ENCODE data around the gene IRX2.

The IRX2 gene

GRCh38 chr5:2755681-2756171 lies 4.2 kb upstream of the IRX2 start:
- Histone ChIP-seq H3K4me3 (IDR thresholded peaks at IDR 0.05; ENCODE audit: insufficient read depth, low read depth, low read length) (no peak overlapping the region), H3K9ac (peak overlapping the region; percentile 56), H4K20me1 (ENCODE audit: insufficient read depth) (no peaks in the 10 kb centered on the region), H2AFZ (ENCODE audit: low read depth) (peak overlapping the region; percentile 45), H3K79me2 (ENCODE audit: insufficient read depth, low read depth) (no peaks in the 10 kb centered on the region), H3K4me2 (peak overlapping the region; percentile 25), H3K27me3 (ENCODE audit: insufficient read depth, low read depth) (no peaks in the 10 kb centered on the region), H3K36me3 (ENCODE audit: insufficient read depth) (no peaks in the 10 kb centered on the region), H3K27ac (peak overlapping the region; percentile 56), H3K4me1 (ENCODE audit: low read depth, poor library complexity, severe bottlenecking) (peaks cover 14% of the 10 kb centered on the region)
- TF ChIP-seq CTCF (conservative IDR thresholded peaks at IDR 0.05; ENCODE audit: low read depth, low read length): no peak

- TF ChIP-seq CTCF (conservative IDR thresholded peaks at IDR 0.05; ENCODE audit: low read depth, low read length): no peak
- Histone ChIP-seq H3K36me3 (ENCODE audit: insufficient read depth) (no peaks in the 10 kb centered on the region), H3K4me2 (peak overlapping the region; percentile 25), H4K20me1 (ENCODE audit: insufficient read depth) (no peaks in the 10 kb centered on the region), H3K79me2 (ENCODE audit: insufficient read depth, low read depth) (no peaks in the 10 kb centered on the region), H3K27ac (peak overlapping the region; percentile 56), H3K4me1 (ENCODE audit: low read depth, poor library complexity, severe bottlenecking) (peaks cover 8% of the 10 kb centered on the region), H3K4me3 (IDR thresholded peaks at IDR 0.05; ENCODE audit: insufficient read depth, low read depth, low read length) (no peak overlapping the region), H3K27me3 (ENCODE audit: insufficient read depth, low read depth) (no peaks in the 10 kb centered on the region), H2AFZ (ENCODE audit: low read depth) (peak overlapping the region; percentile 45; the same call in 1 of the 2 replicates), H3K9ac (peak overlapping the region; percentile 56)
Measured at GRCh38 chr5:2755076-2755680, 3.7 kb upstream of the IRX2 start.

GRCh38 chr5:2754581-2755075 lies 3.2 kb upstream of the IRX2 start:
- no peaks in the 10 kb centered on the region for H4K20me1 ChIP-seq (ENCODE audit: insufficient read depth)
- no peak for TF ChIP-seq CTCF (conservative IDR thresholded peaks at IDR 0.05; ENCODE audit: low read depth, low read length)
- H3K27me3 ChIP-seq (ENCODE audit: insufficient read depth, low read depth): no peaks in the 10 kb centered on the region
- H3K4me1 ChIP-seq (ENCODE audit: low read depth, poor library complexity, severe bottlenecking): peaks cover 3% of the 10 kb centered on the region
- H3K4me3 ChIP-seq (IDR thresholded peaks at IDR 0.05; ENCODE audit: insufficient read depth, low read depth, low read length): no peak overlapping the region
- no peak overlapping the region for H2AFZ ChIP-seq (ENCODE audit: low read depth)
- H3K27ac ChIP-seq: peak overlapping the region; percentile 56; the same call in 1 of the 2 replicates
- H3K4me2 ChIP-seq: no peak overlapping the region; the same call in 1 of the 2 replicates
- H3K9ac ChIP-seq: no peak overlapping the region
- no peaks in the 10 kb centered on the region for H3K36me3 ChIP-seq (ENCODE audit: insufficient read depth)
- no peaks in the 10 kb centered on the region for H3K79me2 ChIP-seq (ENCODE audit: insufficient read depth, low read depth)

- H4K20me1 ChIP-seq (ENCODE audit: insufficient read depth): no peaks in the 10 kb centered on the region
- H3K79me2 ChIP-seq (ENCODE audit: insufficient read depth, low read depth): no peaks in the 10 kb centered on the region
- no peak overlapping the region for H2AFZ ChIP-seq (ENCODE audit: low read depth)
- H3K9ac ChIP-seq: no peak overlapping the region
- H3K27me3 ChIP-seq (ENCODE audit: insufficient read depth, low read depth): no peaks in the 10 kb centered on the region
- H3K36me3 ChIP-seq (ENCODE audit: insufficient read depth): no peaks in the 10 kb centered on the region
- H3K27ac ChIP-seq: no peak overlapping the region
- H3K4me2 ChIP-seq: no peak overlapping the region
- no peak overlapping the region for H3K4me3 ChIP-seq (IDR thresholded peaks at IDR 0.05; ENCODE audit: insufficient read depth, low read depth, low read length)
- H3K4me1 ChIP-seq (ENCODE audit: low read depth, poor library complexity, severe bottlenecking): no peaks in the 10 kb centered on the region
- no peak for TF ChIP-seq CTCF (conservative IDR thresholded peaks at IDR 0.05; ENCODE audit: low read depth, low read length)
Measured at GRCh38 chr5:2753452-2754420, 2.3 kb upstream of the IRX2 start.

All from KMS-11 (cell line).